Measurements from ENCODE around the gene MS4A15. TPM values are rescaled to one million over a fixed set of nuclear protein-coding genes. Genes with fewer than 3 reads are reported as not detected.

Gene MS4A15
- total RNA-seq, 4 donors from 2014 or later: not detected

GRCh38 chr11:60717956-60718355 is 38.7 kb upstream of the MS4A15 start:
- no peaks in the 10 kb centered on the region for H3K9me3 ChIP-seq
- DNase-seq: no peak
- no peak overlapping the region for H3K4me3 ChIP-seq
- peaks cover 0 to 13% (median 0%) of the 10 kb centered on the region in 4 donors for H3K27me3 ChIP-seq
- TF ChIP-seq POLR2A (IDR thresholded peaks at IDR 0.05) (no peak), CTCF (IDR thresholded peaks at IDR 0.05) (no peak)
- intact Hi-C loops (cut with DNase I): no loop called here
- no peaks in the 10 kb centered on the region for H3K36me3 ChIP-seq
- no peaks in the 10 kb centered on the region for H3K4me1 ChIP-seq
- no peak overlapping the region for H3K27ac ChIP-seq
- WGBS, 2 donors: 80 to 88% methylated on average over 1 to 4 of the region's 5 CpGs

- intact Hi-C loops (cut with DNase I): no loop called here
Measured at GRCh38 chr11:60718524-60719316, 37.9 kb upstream of the MS4A15 start.

GRCh38 chr11:60719391-60719790 is 37.3 kb upstream of the MS4A15 start:
- Histone ChIP-seq H3K27ac (no peak overlapping the region), H3K27me3 (peaks cover 0 to 13% (median 0%) of the 10 kb centered on the region in 4 donors), H3K9me3 (no peaks in the 10 kb centered on the region), H3K4me1 (no peaks in the 10 kb centered on the region), H3K4me3 (no peak overlapping the region), H3K36me3 (no peaks in the 10 kb centered on the region)
- 81 to 90% methylated on average over 3 to 4 of the region's 4 CpGs for WGBS, 2 donors
- intact Hi-C loops (cut with DNase I): no loop called here
- DNase-seq: no peak
- no peak for TF ChIP-seq CTCF (IDR thresholded peaks at IDR 0.05)
- TF ChIP-seq POLR2A (IDR thresholded peaks at IDR 0.05): no peak

More at GRCh38 chr11:60718524-60719316, 37.9 kb upstream of the MS4A15 start:
- Histone ChIP-seq H3K4me1 (no peaks in the 10 kb centered on the region), H3K27me3 (peaks cover 0 to 13% (median 0%) of the 10 kb centered on the region in 4 donors), H3K4me3 (no peak overlapping the region), H3K27ac (no peak overlapping the region), H3K9me3 (no peaks in the 10 kb centered on the region), H3K36me3 (no peaks in the 10 kb centered on the region)
- DNase-seq: no peak
- no peak for TF ChIP-seq POLR2A (IDR thresholded peaks at IDR 0.05)
- TF ChIP-seq CTCF (IDR thresholded peaks at IDR 0.05): no peak
- WGBS, 2 donors: 42 to 56% methylated on average over 3 to 8 of the region's 10 CpGs

GRCh38 chr11:60720460-60720859 is 36.2 kb upstream of the MS4A15 start:
- DNase-seq: no peak
- no peak overlapping the region for H3K27ac ChIP-seq
- no peaks in the 10 kb centered on the region for H3K36me3 ChIP-seq
- WGBS, 2 donors: 67 to 72% methylated on average over 5 to 6 of the region's 6 CpGs
- no peaks in the 10 kb centered on the region for H3K9me3 ChIP-seq
- TF ChIP-seq CTCF (IDR thresholded peaks at IDR 0.05): no peak
- no peak for TF ChIP-seq POLR2A (IDR thresholded peaks at IDR 0.05)
- intact Hi-C loops (cut with DNase I): no loop called here
- H3K4me3 ChIP-seq: no peak overlapping the region
- no peaks in the 10 kb centered on the region for H3K4me1 ChIP-seq
- H3K27me3 ChIP-seq: peaks cover 0 to 13% (median 0%) of the 10 kb centered on the region in 4 donors

- WGBS, 2 donors: 74 to 81% methylated on average over 3 of the region's 3 CpGs
- Histone ChIP-seq H3K27me3 (peaks cover 0 to 5% (median 0%) of the 10 kb centered on the region in 4 donors), H3K9me3 (no peaks in the 10 kb centered on the region), H3K4me1 (no peaks in the 10 kb centered on the region), H3K4me3 (no peak within 1 kb of the TSS), H3K27ac (no peak within 1 kb of the TSS), H3K36me3 (no peaks in the 10 kb centered on the region)
- TF ChIP-seq POLR2A (IDR thresholded peaks at IDR 0.05) (no peak), CTCF (IDR thresholded peaks at IDR 0.05) (no peak)
- intact Hi-C loops (cut with DNase I): no loop called here
- no peak for DNase-seq
Measured at GRCh38 chr11:60724420-60724819, 32.2 kb upstream of the MS4A15 start, which contains the start of gene MS4A18. TSS of gene MS4A18 (plus strand) at chr11:60724720.

Measured in esophagus squamous epithelium (tissue), 5 donors.